ENCODE measurements around the gene GUCD1. TPM values are rescaled to one million over a fixed set of nuclear protein-coding genes. Genes with fewer than 3 reads are reported as not detected.

The GUCD1 gene
- polyA plus RNA-seq, 2 of the 4 experiments (the other 2 are of a cell fraction), result 37.1 to 43.5 TPM

DNA sequence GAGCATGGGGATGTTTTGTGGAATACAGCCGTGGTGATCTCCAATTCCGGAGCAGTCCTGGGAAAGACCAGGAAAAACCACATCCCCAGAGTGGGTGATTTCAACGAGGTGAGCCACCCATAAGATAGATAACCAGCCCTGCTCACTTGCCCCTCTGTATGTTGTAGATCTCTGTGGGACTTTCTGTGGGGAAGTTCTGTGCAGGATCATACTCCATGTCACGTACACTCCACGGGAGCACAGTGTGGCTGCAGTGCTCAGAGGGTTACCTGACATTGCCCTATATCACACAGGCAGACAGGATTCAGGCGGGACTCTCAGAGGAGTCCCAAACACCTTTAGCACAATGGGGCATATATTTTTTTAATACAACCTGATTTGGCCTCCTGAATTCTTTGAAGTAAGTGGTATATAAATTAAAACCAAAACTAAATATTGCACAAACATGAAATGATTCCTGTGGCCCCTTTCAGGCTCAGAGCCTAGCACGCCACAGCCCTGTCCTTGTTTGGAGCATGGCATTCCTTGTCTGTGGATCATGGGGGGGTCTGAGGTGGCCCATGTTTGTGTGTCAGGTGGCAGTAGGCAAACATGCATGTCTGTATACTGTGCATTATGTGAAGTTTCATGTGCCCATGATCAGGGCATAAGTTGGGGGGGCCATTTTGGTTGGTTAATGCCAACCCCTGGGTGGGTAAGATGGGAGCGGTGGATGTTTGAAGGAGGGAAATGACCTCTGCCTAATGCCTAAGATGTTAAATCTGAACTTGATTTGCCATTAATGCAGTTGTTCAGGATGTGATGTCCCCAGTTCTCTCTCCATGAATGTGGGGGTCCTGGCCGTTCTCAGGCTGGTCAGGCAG is 41.3 kb downstream of the GUCD1 start (continued):
- TF ChIP-seq FOXS1 (CRISPR knock-in tag; IDR thresholded peaks at IDR 0.05), result no peak
- no peak for TF ChIP-seq ZC3H11A (IDR thresholded peaks at IDR 0.05)
- TF ChIP-seq HDAC2 (IDR thresholded peaks at IDR 0.05), result no peak

- no peak for TF ChIP-seq ATOH8 (CRISPR knock-in tag; IDR thresholded peaks at IDR 0.05; ENCODE audit: low read depth)
- TF ChIP-seq EP300 (IDR thresholded peaks at IDR 0.05), result no peak
- TF ChIP-seq, protein P1, sequence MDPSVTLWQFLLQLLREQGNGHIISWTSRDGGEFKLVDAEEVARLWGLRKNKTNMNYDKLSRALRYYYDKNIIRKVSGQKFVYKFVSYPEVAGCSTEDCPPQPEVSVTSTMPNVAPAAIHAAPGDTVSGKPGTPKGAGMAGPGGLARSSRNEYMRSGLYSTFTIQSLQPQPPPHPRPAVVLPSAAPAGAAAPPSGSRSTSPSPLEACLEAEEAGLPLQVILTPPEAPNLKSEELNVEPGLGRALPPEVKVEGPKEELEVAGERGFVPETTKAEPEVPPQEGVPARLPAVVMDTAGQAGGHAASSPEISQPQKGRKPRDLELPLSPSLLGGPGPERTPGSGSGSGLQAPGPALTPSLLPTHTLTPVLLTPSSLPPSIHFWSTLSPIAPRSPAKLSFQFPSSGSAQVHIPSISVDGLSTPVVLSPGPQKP (IDR thresholded peaks at IDR 0.05; ENCODE audit: low read depth, low read length), result no peak
- no peak for TF ChIP-seq E2F6 (IDR thresholded peaks at IDR 0.05; ENCODE audit: borderline replicate concordance, low read depth)
- no peak for TF ChIP-seq RFX5 (IDR thresholded peaks at IDR 0.05)
- no peak for TF ChIP-seq HEYL (CRISPR knock-in tag; IDR thresholded peaks at IDR 0.05)
- peaks cover 39% of the 10 kb centered on the region for H3K4me1 ChIP-seq
- H3K4me3 ChIP-seq, result no peak overlapping the region
- no peaks in the 10 kb centered on the region for H3K9me3 ChIP-seq
- ChIA-PET CTCF (interaction anchor here (1.0 kb wide), 1 partner anchor 13 kb away, joined by 5 read pairs; no protein-coding TSS in a partner anchor), POLR2A (no interaction called here)
- no peak overlapping the region for H3K27ac ChIP-seq
- H3K4me2 ChIP-seq, result no peak overlapping the region
- DNase-seq (ENCODE audit: low read depth in 1 of 2, low spot score in 1 of 2) (no peak), FAIRE-seq (no peak), ATAC-seq (no peak)
- 97% methylated on average over 3 of the region's 3 CpGs for WGBS (ENCODE audit: missing lambda C conversion rate)
Observed at GRCh38 chr22:24512043-24512442, 42.9 kb downstream of the GUCD1 start.

GRCh38 chr22:24510637-24511625 is 44.0 kb downstream of the GUCD1 start:
- ATAC-seq (0 out of 6 replicates have a peak, but pooled peaks of 1 of the 2 experiments have one; percentile 13), FAIRE-seq (no peak), DNase-seq (ENCODE audit: low read depth in 1 of 2, low spot score in 1 of 2) (no peak)
- 60% methylated on average over 9 of the region's 10 CpGs for WGBS (ENCODE audit: missing lambda C conversion rate)
- H3K4me3 ChIP-seq, result no peak overlapping the region
- ChIA-PET CTCF (interaction anchor here (1.1 kb wide), 1 partner anchor 11 kb away, joined by 7 read pairs; no protein-coding TSS in a partner anchor), POLR2A (no interaction called here)
- H3K27ac ChIP-seq, result no peak overlapping the region
- H3K4me1 ChIP-seq, result peaks cover 43% of the 10 kb centered on the region
- H3K4me2 ChIP-seq, result 0 out of 3 replicates have a peak overlapping the region, but pooled peaks have one; percentile 21
- TF ChIP-seq CHD4 (IDR thresholded peaks at IDR 0.05; ENCODE audit: borderline replicate concordance) (no peak), JUNB (IDR thresholded peaks at IDR 0.05) (no peak), TFCP2L1 (CRISPR knock-in tag; IDR thresholded peaks at IDR 0.05) (no peak), MAFK (IDR thresholded peaks at IDR 0.05; ENCODE audit: partially characterized antibody) (peak; percentile 98), MAZ (IDR thresholded peaks at IDR 0.05; ENCODE audit: borderline replicate concordance, low read depth, low read length) (no peak), BCL3 (IDR thresholded peaks at IDR 0.05) (no peak), MYC (IDR thresholded peaks at IDR 0.05; ENCODE audit: borderline replicate concordance, low read length) (no peak), SREBF2 (IDR thresholded peaks at IDR 0.05) (no peak), RARB (CRISPR knock-in tag; IDR thresholded peaks at IDR 0.05) (no peak)
- H3K9me3 ChIP-seq, result no peaks in the 10 kb centered on the region
